ENCODE results near the gene HYAL2.
A peak's percentile ranks its signal among the peaks of the same experiment; 100 is the strongest.
"Not testable (repeated sequence)": the region's sequence is repeated elsewhere in the genome, so short reads cannot be mapped to it uniquely, and the experiment has no call there.

HYAL2 gene

DNA sequence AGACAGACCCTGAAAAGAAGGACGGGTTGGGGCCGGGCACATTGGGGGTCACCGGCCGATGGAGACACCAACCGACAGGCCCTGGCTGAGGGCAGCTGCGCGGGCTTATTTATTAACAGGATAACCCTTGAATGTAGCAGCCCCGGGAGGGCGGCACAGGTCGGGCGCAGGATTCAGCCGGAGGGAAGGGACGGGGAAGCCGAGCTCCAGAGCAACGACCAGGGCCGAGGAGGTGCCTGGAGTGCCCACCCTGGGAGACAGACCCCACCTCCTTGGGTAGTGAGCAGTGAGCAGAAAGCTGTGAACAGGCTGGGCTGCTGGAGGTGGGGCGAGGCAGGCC lies 45.8 kb downstream of the HYAL2 start:
- TF ChIP-seq, protein P1, sequence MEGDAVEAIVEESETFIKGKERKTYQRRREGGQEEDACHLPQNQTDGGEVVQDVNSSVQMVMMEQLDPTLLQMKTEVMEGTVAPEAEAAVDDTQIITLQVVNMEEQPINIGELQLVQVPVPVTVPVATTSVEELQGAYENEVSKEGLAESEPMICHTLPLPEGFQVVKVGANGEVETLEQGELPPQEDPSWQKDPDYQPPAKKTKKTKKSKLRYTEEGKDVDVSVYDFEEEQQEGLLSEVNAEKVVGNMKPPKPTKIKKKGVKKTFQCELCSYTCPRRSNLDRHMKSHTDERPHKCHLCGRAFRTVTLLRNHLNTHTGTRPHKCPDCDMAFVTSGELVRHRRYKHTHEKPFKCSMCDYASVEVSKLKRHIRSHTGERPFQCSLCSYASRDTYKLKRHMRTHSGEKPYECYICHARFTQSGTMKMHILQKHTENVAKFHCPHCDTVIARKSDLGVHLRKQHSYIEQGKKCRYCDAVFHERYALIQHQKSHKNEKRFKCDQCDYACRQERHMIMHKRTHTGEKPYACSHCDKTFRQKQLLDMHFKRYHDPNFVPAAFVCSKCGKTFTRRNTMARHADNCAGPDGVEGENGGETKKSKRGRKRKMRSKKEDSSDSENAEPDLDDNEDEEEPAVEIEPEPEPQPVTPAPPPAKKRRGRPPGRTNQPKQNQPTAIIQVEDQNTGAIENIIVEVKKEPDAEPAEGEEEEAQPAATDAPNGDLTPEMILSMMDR (IDR thresholded peaks at IDR 0.05; ENCODE audit: low read depth, low read length): no peak
- no peak overlapping the region for H3K4me3 ChIP-seq (ENCODE audit: low read depth, low read length)

DNA sequence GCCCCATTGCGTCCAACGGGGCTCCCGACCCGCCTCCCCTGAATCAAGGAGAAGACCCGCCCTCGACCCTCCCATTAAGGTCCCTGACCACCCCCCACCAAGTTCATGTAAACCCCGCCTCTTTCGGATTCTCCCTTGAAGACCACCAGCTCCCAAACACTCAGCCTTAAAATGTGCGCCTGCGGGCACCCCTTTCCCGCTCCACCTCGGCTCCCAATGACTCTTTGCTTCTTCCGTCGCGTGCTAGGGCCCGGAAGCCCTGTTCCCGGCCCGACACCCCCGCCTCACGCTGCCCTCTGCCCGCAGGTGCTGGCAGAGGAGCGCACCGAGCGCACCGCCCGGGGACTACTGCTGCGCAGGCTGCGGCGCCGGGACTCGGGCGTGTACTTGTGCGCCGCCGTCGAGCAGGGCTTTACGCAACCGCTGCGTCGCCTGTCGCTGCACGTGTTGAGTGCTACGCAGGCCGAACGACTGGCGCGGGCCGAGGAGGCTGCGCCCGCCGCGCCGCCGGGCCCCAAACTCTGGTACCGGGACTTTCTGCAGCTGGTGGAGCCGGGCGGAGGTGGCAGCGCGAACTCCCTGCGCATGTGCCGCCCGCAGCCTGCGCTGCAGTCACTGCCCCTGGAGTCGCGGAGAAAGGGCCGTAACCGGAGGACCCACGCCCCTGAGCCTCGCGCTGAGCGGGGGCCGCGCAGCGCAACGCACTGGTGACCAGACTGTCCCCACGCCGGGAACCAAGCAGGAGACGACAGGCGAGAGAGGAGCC lies 46.4 kb downstream of the HYAL2 start:
- no peak overlapping the region for H3K4me3 ChIP-seq (ENCODE audit: low read depth, low read length)
- TF ChIP-seq, protein P1 (IDR thresholded peaks at IDR 0.05; ENCODE audit: low read depth, low read length): no peak

DNA sequence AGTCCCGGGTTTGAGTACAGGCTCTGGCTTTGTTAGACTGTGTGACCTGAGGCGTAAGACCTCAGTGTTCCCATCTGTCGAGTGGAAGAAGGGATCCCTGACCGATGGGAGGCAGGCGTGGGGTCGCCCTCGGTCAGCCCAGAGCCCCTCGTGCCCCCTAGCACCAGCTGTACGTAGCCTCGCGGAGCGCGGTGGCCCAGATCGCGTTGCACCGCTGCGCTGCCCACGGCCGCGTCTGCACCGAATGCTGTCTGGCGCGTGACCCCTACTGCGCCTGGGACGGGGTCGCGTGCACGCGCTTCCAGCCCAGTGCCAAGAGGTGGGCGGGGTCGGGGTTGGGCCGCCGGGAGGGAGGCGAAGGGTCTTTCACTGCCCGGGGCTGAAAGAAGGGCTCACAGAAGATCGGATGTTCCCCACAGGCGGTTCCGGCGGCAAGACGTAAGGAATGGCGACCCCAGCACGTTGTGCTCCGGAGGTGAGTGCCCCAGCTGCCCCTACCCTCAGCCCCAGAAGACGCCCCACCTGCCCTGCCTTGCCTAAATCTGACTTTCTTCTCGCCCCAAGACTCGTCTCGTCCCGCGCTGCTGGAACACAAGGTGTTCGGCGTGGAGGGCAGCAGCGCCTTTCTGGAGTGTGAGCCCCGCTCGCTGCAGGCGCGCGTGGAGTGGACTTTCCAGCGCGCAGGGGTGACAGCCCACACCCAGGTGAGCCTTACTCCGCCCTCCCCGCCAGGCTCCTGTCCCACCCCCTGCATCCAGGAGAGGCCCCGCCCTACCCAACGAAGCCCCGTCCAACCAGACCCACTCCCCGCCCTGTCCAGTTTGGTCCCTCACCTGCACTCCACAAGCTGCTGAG lies 47.2 kb downstream of the HYAL2 start:
- TF ChIP-seq, protein P1 (IDR thresholded peaks at IDR 0.05; ENCODE audit: low read depth, low read length): no peak
- no peak overlapping the region for H3K4me3 ChIP-seq (ENCODE audit: low read depth, low read length)

DNA sequence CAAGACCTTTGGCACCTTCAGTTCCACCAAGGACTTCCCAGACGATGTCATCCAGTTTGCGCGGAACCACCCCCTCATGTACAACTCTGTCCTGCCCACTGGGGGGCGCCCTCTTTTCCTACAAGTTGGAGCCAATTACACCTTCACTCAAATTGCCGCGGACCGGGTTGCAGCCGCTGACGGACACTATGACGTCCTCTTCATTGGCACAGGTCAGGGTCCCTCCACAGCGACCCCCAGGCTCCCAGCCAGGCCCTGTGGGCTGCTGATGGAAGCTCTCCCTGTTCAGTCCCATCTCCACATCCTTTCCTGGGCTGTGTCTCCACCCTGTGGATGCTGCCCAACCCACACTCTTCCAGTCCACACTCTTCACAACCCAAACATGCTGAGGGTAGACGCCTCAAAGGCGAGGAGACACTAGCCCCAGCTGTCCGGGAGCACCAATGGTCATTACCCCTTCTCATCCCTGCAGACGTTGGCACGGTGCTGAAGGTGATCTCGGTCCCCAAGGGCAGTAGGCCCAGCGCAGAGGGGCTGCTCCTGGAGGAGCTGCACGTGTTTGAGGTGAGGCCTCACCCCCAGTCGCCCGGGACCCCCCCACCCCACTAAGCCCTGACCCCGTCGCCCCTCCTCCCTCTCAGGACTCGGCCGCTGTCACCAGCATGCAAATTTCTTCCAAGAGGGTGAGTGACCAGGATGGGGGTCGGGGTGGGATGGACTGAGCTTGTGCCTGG lies 48.0 kb downstream of the HYAL2 start:
- H3K4me3 ChIP-seq (ENCODE audit: low read depth, low read length): no peak overlapping the region
- TF ChIP-seq, protein P1 (IDR thresholded peaks at IDR 0.05; ENCODE audit: low read depth, low read length): peak; percentile 69

DNA sequence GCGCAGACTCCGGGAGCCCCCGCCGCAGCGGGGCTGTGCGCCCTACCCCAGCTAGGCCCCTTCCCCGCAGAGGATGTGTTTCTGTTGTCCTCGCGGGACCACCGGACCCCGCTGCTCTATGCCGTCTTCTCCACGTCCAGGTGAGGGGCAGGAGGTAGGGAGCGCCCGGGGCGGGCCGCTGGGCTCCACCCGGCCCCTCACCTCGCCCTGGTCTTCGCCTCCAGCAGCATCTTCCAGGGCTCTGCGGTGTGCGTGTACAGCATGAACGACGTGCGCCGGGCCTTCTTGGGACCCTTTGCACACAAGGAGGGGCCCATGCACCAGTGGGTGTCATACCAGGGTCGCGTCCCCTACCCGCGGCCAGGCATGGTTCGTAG lies 48.9 kb downstream of the HYAL2 start:
- H3K4me3 ChIP-seq (ENCODE audit: low read depth, low read length): no peak overlapping the region
- TF ChIP-seq, protein P1 (IDR thresholded peaks at IDR 0.05; ENCODE audit: low read depth, low read length): no peak

DNA sequence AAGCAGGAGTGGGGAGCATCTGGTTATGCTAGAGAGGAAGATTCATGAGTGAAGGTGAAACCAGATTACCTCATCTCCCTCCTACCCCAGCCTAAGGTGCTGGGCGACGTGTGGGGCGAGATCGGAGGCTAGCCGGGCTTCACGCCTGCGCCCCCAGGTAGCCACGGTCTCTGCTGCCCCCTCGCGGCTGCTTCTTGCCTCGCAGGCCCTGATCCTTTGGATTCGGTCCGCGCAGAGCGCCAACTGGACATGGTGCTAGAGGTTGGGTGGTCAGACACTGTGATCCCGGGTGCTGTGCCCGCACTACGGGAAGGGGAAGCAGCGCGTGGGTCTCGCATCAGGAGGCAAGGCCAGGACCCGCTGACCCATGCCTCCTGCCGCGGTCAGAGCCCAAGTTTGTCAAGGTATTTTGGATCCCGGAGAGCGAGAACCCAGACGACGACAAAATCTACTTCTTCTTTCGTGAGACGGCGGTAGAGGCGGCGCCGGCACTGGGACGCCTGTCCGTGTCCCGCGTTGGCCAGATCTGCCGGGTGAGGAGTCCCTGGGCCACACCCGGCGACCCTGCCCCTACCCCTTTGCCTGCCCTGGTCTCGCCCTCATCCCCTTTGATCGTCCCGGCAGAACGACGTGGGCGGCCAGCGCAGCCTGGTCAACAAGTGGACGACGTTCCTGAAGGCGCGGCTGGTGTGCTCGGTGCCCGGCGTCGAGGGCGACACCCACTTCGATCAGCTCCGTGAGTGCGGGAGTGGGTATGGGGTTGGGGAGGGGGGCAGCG lies 49.4 kb downstream of the HYAL2 start:
- TF ChIP-seq, protein P1 (IDR thresholded peaks at IDR 0.05; ENCODE audit: low read depth, low read length): peak; percentile 84
- H3K4me3 ChIP-seq (ENCODE audit: low read depth, low read length): peak overlapping the region; percentile 11

DNA sequence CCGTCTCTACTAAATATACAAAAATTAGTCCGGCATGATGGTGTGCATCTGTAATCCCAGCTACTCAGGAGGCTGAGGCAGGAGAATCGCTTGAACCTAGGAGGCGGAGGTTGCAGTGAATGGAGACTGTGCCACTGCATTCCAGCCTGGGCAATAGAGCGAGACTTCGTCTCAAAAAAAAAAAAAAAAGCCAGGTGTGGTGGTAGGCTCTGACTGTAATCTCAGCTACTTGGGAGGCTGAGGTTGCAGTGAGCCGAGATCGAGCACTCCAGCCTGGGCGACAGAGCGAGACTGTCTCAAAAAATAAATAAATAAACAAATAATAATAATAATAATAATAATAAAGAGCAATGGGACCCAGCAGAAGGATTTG lies 50.0 kb downstream of the HYAL2 start:
- not testable (repeated sequence) for H3K4me3 ChIP-seq (ENCODE audit: low read depth, low read length)

Measured in WI38 (cell line).